ENCODE data around the gene REX1BD.
A peak's percentile ranks its signal among the peaks of the same experiment; 100 is the strongest.
"Not testable (repeated sequence)": the region's sequence is repeated elsewhere in the genome, so short reads cannot be mapped to it uniquely, and the experiment has no call there.

The REX1BD gene

DNA sequence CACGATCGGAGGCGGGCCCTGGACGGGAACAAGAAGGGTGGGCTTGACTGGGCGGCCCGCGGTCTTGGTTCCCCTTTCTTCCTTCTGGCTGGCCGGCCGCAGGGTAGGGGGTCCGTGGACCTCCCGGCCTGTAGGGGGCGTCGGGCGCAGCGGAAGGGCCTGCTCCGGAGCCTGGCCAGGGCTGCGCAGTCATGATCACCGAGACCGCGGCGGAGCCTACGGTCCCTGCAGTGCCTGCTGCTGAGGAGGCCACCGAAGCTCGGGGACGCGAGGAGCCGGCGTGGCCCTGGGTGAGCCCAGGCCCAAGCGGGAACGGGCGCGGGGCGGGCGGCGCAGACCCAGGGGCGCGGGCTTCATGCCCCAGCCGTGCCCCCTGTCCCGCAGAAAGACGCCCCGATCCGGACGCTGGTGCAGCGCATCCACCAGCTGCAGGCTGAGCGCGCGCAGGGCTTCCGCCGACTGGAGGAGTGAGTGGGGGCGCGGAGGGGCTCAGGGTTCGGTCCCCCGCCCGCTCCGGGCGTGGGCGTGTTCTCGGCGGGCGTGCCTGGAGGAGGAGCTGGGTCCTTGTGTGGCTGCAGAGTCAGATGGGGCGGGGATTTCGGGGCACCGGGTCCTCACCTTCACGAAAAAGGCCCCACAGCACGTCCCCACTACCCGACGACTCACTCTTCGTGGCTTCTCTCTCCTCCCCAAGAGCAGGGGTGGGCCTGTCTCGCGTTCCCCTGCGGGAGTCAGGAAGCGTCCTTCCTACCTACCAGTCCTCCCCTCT is at the start of gene REX1BD:
TSS of gene REX1BD (plus strand) at position 188 of the 769 bp plus-strand sequence. CDS start at position 192, 4 bp downstream.
- peak; percentile 85 to 88 (median 87) for DNase-seq (ENCODE audit: low read depth in 3 of 3)

DNA sequence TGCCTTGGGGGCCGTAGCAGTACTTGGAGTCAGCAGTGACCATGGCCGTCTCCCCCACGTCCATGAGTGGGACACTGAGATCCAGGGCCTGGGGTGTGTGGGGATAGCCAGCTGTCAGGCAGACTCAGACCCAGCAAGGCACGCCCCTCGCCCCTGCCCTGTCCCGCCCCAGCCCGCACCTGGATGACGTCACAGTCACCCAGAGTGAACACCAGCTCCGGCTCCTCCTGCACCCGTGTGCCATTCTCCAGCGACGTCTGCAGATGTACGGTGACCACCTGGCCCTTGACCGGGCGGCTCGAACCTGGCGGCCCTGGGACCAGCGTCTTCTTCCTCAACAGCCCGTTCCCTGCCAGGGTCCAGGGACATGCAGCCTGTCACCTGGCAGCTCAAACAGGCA is 49.2 kb upstream of the REX1BD start:
- no peak for DNase-seq (ENCODE audit: low read depth in 3 of 3)

DNA sequence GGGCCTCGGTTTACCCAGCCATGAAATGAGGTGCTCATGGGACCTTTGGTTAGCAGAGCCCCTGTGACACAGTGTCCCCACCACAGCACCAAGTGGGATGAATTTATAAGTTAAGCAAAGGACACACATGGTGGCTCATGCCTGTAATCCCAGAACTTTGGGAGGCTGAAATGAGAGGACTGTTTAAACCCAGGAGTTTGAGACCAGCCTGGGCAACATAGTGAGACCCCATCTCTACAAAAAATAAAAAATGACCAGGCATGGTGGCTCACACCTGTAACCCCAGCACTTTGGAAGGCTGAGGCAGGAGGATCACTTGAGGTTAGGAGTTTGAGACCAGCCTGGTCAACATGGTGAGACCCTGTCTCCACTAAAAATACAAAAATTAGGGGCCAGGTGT is 48.4 kb upstream of the REX1BD start:
- DNase-seq (ENCODE audit: low read depth in 3 of 3), result not testable (repeated sequence)

DNA sequence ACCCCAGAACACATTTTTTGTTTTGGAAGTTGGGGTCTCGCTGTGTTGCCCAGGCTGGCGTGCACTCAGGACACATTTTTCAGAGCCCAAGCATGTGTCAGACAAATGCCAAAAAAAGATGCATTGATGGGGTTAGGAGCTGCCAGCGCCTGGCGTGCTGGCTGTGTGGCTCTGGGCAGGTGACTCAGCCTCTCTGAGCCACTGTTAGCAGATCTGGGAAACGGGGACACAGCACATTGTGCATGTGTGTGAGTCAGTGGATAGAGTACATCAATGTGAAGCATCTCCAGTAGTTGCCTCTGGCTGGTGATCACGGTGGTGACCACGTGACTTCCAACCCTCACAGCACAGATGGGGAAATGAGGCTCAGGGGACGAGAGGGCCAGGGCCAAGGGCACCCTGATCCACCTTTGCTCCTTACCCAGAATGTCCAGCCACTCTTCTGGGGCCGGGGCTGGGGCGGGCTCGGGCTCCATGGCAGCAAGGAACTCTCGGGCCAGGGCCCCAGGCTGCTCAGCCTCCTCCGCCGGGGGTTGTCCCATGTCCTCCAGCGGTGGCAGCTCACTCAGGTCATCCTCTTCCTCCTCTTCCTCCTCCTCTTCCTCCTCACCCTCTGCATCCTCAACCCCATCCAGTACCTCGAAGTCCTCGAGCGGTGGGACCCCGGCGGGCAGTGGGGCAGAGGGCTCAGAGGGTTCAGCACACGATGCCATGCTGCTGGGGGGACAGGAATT is 47.2 kb upstream of the REX1BD start:
- DNase-seq (ENCODE audit: low read depth in 3 of 3), result no peak

DNA sequence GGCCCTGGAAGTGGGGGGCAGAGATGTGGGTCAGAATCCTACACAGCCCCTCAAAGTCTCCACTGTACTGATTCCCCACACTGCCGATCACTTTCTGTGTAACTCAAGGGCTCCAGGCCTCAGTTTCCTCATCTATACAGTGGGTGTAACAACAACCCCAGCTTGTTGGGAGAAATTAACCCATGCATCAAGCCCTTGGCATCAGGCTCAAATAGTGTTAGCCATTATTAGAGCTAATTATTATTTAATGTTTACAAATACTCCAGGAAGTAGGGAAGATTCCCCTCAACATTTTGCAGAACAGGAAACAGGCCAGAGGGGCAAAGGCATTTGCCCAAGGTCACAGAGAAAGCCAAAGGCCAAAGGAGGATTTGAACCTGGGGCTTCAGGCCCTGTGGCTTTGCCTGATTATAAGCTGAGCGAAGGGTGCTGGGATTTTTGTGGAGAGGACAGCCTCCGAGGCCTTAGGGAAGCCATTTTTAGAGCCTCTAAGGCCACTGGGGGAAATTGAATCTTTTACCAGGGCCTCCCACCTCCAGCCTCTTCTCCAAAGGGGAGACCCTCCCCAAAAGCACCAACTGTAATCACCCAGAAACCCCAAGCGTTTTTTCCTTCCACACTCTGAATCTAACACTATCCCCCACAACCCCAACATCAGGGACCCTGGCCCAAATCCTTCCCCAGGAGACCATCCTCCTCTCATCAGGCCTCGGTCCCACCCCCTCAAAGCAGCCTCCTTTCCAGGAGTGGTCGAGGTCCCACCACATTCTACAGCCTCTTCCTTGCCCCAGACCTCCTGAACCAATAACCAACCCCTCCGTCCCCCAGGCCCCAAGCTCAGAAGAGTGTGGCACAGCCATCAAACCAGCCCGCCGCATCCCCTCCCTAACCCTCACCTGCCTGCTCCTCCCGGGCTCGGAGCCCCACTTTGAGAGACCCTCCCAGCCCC is 46.3 kb upstream of the REX1BD start:
- DNase-seq (ENCODE audit: low read depth in 3 of 3), result no peak

DNA sequence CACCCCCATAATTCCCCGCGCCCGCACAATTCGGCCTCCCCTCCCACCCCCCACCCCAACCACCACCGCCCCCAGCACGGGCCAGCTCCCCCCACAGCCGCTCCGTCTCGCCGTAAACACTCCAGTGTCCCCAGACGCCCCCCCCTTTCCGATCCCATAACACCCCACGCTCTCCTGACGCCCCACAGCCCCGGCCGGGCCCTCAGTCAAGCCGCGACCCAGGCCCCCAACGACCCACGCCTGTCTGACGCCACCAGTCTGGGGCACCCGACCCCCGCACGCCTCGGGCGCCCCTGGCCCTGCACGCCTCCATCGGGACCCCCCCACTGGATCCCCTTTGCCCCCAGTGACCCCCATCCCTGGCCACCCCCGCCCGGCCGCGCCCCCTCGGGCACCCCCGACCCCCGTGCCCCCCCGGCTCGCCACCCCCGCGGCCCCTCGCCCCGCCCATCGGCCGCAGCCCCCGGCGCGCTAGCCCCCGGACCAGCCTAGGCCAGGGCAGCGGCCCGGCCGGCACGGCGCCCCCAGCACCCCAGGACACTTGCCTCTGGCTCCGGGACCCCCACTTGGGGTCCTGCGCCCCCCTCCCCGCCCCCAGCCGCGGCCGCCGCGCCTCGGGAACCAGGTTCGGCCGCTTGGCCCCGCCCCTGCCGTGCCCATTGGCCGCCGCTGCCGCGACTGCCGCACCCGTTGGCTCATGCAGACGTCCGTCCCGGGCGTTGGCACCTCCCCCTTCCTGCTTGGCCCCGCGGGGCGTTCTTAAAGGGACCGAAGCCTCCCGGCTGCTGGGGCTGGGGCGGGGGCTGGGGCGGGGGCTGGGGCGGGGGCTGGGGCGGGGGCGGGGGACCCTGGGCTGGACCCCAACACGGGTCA is 45.4 kb upstream of the REX1BD start, which contains the start of gene FKBP8:
TSS of gene FKBP8 (minus strand) at position 633 of the 873 bp plus-strand sequence. CDS start 1,603 bp downstream, outside the sequence.
- peak; percentile 89 to 96 (median 92) for DNase-seq (ENCODE audit: low read depth in 3 of 3)

DNA sequence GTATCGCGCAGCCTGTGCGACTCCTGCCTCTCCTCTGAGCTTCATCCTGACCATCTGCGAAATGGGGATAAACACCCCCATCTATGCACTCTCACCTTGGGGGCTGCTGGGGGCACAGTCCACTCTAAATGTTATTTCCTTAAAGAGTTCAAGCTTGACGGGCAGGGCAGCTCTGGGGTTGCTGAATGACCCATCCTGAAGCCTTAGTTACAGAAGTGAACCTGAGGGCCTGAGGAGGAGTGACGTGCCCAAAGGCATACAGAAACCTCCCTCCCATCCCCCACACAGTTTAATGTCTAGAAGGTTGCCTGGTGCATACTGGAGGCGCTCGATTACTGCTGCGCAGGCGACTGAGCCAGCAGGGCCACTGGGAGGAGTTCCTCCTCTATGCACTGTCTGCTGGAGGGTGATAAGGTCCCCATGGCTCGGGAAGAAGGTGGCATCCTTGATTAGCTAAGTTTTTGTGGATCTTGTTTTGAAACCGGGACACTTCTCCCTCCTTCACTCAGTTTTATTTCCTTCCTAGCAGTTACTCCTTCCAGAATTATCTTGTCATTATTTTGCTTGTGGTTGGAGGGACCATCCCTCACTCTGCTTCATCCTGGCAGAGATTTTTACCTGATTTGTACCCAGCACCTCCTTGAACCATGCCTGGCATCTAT is 44.7 kb upstream of the REX1BD start:
- DNase-seq (ENCODE audit: low read depth in 3 of 3), result peak; percentile 28 to 54 (median 34)

DNA sequence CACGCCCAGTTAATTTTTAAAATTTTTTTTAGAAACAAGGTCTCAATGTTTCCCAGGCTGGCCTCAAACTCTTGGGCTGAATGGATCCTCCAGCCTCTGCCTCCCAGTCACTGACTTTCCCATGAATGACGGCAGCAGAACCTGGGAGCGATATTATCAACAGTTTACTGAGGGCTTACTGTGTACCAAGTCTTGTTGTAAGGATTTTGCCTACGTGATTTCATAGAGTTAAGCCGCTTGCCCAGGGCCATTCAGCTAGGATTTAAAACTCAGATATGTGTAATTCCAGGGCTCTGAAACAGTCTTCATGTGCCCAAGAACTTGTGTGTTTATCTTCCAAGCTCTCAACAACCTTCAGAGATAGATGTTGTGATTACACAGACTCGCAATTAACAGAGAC is 37.0 kb upstream of the REX1BD start:
- no peak for DNase-seq (ENCODE audit: low read depth in 3 of 3)

DNA sequence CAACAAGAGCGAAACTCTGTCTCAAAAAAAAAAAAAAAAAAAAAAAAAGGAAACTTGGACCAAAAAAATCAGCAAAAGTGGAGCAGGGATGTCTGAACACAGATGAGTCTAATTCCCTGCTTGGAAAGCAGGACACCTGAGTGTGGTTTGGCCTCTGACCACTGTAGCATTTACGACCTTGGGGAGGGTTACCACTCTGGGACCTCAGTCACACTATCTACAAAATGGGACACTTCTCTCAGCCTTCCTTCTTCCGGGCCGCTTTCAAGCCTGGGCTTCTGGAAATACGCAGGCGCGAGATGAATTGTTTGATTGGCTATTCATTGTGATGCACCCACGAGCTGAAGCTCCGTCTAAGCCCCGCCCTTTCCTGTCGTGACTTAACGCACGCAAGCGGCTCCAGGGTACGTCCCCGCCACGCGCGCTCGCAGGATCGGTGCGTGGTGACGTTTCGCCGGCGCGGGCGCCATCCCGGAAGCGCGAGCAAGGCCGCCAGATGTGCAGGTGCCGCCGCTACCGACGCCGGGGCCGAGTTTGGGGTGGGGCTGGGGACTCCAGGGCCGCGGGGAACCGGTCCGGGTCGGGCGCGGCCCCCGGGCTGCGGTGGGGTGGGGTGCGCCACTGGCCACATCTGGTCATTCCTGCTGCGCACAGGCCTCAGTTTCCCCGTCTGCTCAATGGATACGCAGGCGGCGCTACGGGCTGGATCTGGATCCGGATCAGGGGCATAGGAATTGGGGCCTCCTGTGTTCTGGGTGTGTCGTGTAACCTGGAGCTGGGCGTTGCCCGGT is 31.0 kb upstream of the REX1BD start, which contains the start of gene KXD1:
TSS of gene KXD1 (plus strand) at position 460 of the 791 bp plus-strand sequence. CDS start 4,187 bp downstream, outside the sequence.
- DNase-seq (ENCODE audit: low read depth in 3 of 3), result peak; percentile 88 to 97 (median 95)

DNA sequence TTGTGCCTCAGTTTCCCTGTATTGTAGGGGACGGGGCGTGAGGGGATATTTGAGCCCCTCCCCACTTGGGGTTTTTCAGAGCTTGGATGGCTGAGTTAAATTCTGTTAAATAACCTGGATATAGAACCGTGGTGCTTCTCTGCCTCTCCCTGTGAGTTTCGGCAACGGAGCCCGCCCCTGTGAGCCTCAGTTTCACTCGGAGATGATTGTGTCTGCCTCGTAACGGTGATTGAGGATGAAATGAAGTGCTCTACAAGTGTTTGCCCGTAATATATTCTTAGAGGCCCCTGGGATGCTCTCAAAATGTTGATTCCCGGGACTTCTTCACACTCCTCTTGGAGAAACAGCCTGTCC is 30.4 kb upstream of the REX1BD start:
- DNase-seq (ENCODE audit: low read depth in 3 of 3), result no peak

DNA sequence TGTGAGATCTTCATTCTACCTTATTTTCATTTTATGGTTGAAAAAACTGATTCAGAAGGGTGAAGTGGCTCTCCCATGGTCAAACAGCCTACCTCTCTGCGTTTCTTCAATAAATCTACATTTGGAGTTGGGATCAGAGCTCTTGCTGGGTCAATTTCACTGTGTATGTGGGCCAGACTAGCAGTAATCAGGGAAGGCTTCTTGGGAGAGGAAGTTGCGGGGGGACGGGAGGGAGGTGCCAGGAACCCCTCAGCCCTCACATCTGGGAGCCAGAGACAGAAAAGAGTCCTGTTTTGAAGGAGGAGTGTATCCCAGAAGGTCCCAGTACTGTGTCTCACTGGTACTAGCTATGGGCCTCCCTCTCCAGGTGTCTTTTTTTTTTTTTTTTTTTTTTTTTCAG is 30.0 kb upstream of the REX1BD start:
- DNase-seq (ENCODE audit: low read depth in 3 of 3), result no peak

DNA sequence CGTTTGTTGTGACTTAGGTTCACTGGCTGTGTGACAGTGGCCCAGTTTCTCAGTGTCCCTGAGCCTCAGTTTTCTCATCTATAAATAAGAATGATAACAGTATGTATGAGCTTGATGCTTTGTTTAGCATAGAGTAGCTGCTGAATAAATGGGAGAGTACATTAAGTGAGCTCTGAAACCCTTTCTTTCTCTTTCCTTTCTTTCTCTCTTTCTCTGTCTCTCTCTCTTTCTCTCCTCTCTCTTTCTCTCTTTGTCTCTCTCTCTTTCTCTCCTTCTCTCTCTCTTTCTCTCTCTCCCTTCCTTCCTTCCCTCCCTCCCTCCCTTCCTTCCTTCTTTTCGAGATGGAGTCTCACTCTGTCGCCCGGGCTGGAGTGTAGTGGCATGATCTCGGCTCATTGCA is 28.9 kb upstream of the REX1BD start:
- DNase-seq (ENCODE audit: low read depth in 3 of 3), result no peak

DNA sequence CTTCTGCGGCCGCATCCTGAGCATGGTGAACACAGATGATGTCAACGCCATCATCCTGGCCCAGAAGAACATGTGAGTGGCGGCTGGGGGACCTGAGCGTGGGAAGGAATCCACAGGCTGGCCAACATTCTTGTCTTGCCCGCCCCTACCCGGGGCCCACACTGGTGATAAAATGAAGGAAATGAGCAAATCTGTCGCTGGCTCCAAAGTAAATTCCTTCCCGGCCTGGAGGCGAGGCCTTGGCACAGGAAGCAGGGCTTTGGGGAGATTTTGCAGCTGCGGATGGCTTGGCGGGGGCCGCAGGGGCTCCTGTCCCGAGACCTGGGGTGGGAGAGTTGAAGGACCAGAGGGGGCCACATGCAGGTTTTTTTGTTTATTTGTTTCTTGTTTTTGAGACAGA is 26.5 kb upstream of the REX1BD start:
- no peak for DNase-seq (ENCODE audit: low read depth in 3 of 3)

DNA sequence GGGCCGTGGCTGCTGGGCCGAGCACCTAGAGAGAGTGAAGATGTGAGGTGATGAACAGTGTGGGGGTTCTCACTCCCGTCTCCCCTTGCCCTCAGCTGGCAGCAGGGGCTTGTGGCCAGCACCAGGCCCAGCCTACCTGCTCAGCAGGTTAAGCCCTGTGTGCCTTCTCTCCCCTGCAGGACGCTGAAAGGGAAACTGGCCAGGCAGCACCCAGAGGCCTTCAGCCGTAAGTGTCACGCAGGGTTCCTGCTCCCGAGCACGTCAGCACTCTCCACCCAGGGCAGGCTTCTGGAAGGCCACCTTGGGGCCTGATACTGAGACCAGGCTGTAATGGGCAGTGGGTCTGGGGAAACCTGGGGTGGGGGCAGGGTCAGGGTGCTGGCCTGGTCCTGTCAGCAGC is 21.6 kb upstream of the REX1BD start:
- DNase-seq (ENCODE audit: low read depth in 3 of 3), result no peak

DNA sequence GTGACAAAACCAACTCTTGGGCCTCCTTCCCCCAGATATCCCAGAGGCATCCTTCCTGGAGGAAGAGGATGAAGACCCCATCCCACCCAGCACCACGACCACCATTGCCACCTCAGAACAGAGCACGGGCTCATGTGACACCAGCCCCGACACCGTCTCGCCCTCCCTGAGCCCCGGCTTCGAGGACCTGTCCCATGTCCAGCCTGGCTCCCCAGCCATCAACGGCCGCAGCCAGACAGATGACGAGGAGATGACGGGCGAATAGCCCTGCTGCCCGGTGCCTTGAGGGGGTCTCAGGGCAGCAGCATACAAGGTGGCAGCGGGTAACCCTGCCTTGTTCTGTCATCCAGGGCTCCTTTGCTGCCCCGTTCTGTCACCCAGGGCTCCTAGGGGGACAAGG is 20.2 kb upstream of the REX1BD start:
- DNase-seq (ENCODE audit: low read depth in 3 of 3), result no peak

DNA sequence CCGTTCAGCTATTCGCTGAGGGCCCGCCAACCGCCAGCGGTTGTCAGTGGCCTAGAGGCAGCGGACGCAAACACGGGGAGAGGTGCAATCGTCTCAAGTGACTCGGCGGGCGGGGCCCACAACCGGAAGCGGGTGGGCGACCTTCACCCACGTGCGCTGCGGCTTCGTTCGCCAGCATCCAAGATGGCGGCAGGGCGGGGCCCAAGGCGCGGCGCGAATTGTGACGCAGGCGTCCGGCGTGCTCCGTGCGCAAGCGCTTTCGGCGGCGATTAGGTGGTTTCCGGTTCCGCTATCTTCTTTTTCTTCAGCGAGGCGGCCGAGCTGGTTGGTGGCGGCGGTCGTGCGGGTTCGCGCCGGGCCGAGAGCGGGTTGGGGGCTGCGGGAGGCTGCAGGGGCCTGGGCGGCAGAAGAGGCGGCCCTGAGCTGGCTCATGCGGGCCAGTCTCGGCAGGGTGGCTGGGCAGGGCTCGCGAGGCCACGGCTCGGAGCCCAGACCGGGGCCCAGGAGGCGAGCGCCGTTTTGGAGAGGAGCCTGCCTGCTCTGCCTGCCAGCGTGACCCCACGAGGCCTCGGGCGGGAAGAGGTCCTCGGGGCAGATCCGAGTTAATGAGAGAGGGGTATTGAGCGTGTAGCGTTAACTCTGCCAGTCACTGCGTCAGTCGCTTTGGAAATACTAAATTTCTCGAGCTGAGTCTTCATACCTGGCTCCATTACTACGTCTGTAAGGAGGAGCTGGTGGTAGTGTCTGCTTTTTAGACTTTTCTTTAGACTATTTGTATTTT is 16.8 kb upstream of the REX1BD start, which contains the start of gene UBA52:
TSS of gene UBA52 (plus strand) at position 294 of the 781 bp plus-strand sequence. CDS start 1,444 bp downstream, outside the sequence.
- peak; percentile 98 for DNase-seq (ENCODE audit: low read depth in 3 of 3)

DNA sequence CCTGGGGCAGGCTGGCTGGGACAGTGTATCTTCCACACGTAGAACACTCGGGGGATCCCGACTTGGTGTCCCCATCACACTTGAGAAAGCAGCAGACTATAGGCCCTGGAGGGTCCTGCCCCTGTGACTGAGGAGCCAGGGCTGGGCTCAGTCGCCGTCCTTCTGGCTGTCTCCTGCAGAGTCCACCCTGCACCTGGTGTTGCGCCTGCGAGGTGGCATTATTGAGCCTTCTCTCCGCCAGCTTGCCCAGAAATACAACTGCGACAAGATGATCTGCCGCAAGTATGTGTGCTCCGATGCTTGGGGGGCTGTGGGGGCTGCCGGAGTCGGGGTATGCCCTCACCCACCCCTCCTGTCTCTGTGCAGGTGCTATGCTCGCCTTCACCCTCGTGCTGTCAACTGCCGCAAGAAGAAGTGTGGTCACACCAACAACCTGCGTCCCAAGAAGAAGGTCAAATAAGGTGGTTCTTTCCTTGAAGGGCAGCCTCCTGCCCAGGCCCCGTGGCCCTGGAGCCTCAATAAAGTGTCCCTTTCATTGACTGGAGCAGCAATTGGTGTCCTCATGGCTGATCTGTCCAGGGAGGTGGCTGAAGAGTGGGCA is 13.8 kb upstream of the REX1BD start:
- no peak for DNase-seq (ENCODE audit: low read depth in 3 of 3)

DNA sequence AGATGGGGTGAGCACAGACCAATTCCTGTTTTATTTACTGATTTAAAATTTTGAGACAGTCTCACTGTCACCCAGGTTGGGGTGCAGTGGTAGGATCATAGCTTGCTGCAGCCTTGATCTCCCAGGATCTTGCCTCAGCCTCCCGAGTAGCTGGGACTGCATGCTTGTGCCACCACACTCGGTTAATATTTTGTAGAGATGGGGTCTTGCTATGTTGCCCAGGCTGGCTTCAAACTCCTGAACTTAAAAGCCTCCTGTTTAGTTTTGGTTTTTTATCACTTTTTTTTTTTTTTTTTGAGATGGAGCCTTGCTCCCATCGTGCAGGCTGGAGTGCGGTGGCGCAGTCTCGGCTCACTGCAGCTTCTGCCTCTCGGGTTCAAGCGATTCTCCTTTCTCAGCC is 12.2 kb upstream of the REX1BD start:
- DNase-seq (ENCODE audit: low read depth in 3 of 3), result no peak

Data from stimulated activated CD4-positive, alpha-beta T cell treated with anti-CD3 and anti-CD28 coated beads, TNF-alpha, amount 100 ng/mL, for 4 hours (primary cell).